22Rv1 (cell line): ENCODE results near the gene SMARCA4.

ENCODE experiments used
- H3K27ac ChIP-seq: fragments of 450-650 bp; 2 replicates; pipeline ENCODE4 v1.5.1; 2017
- CTCF ChIP-seq: fragments of 450-650 bp; IDR thresholded peaks from 2 replicates; pipeline ENCODE4 v1.5.1; 2017; ENCODE audit warnings: mild to moderate bottlenecking
- ZFX ChIP-seq: fragments of 450-650 bp; IDR thresholded peaks from 2 replicates; pipeline ENCODE4 v1.6.1; 2017; ENCODE audit warnings: antibody characterized with exemption, borderline replicate concordance

The SMARCA4 gene

GRCh38 chr19:11024259-11024658 is 63.4 kb downstream of the SMARCA4 start:
- H3K27ac ChIP-seq = no peak overlapping the region
- TF ChIP-seq ZFX = no peak
- TF ChIP-seq CTCF = no peak

- H3K27ac ChIP-seq = no peak overlapping the region
- TF ChIP-seq CTCF = no peak
- no peak for TF ChIP-seq ZFX
Measured at GRCh38 chr19:11025006-11025405, 64.2 kb downstream of the SMARCA4 start.

- H3K27ac ChIP-seq = no peak overlapping the region
- TF ChIP-seq CTCF (no peak), ZFX (no peak)
Measured at GRCh38 chr19:11025445-11025844, 64.6 kb downstream of the SMARCA4 start.

GRCh38 chr19:11025997-11026396 is 65.2 kb downstream of the SMARCA4 start:
- TF ChIP-seq CTCF = no peak
- TF ChIP-seq ZFX = no peak
- H3K27ac ChIP-seq = no peak overlapping the region

- H3K27ac ChIP-seq = no peak overlapping the region
- TF ChIP-seq ZFX = no peak
- no peak for TF ChIP-seq CTCF
Measured at GRCh38 chr19:11027381-11027780, 66.6 kb downstream of the SMARCA4 start.

- no peak overlapping the region for H3K27ac ChIP-seq
- TF ChIP-seq CTCF (no peak), ZFX (no peak)
Measured at GRCh38 chr19:11028146-11028545, 67.3 kb downstream of the SMARCA4 start.

GRCh38 chr19:11031421-11032070 is 70.7 kb downstream of the SMARCA4 start:
- no peak for TF ChIP-seq CTCF
- TF ChIP-seq ZFX = no peak
- no peak overlapping the region for H3K27ac ChIP-seq
